Fibroblast of lung (primary cell): ENCODE measurements around the gene DTL. TPM values are rescaled to one million over a fixed set of nuclear protein-coding genes. Genes with fewer than 3 reads are reported as not detected.

ENCODE experiments used
- DNase-seq, 2 donors: peaks; one replicate each; pipeline versions ENCODE4 v3.0.0 to v3.0.0-alpha.2; 2010; ENCODE audit warnings: low read depth in 2 of 2
- H2AFZ ChIP-seq: 2 replicates; pipeline ENCODE4 v1.5.1; 2012; ENCODE audit warnings: low read length, control low read depth, inconsistent platforms
- H3K27ac ChIP-seq: 2 replicates; pipeline ENCODE4 v1.5.1; 2011; ENCODE audit warnings: low read length, control low read depth; ENCODE audit not compliant: insufficient read depth
- H3K27me3 ChIP-seq: 2 replicates; pipeline ENCODE4 v1.5.1; 2011; ENCODE audit warnings: mild to moderate bottlenecking, low read length; ENCODE audit not compliant: control insufficient read depth, insufficient read depth
- H3K36me3 ChIP-seq: 2 replicates; pipeline ENCODE4 v1.5.1; 2011; ENCODE audit warnings: low read length; ENCODE audit not compliant: control insufficient read depth, insufficient read depth
- H3K4me1 ChIP-seq: 2 replicates; pipeline ENCODE4 v1.5.1; 2011; ENCODE audit warnings: low read length; ENCODE audit not compliant: control insufficient read depth, insufficient read depth; ENCODE audit errors: extremely low read depth
- H3K4me2 ChIP-seq: 2 replicates; pipeline ENCODE4 v1.5.1; 2011; ENCODE audit warnings: low read length, control low read depth; ENCODE audit not compliant: insufficient read depth; ENCODE audit errors: extremely low read depth
- H3K4me3 ChIP-seq, 4 experiments: fragments of 200-600 bp in 1 of 4; sonication (generic) in 1 of 4; replicated peaks in 1 of 4; 2 replicates each; pipeline ENCODE4 v1.5.1; 2011 to 2016; ENCODE audit warnings: low read length in 4 of 4, low read depth in 3 of 4, mild to moderate bottlenecking in 3 of 4, control low read depth in 2 of 4, inconsistent platforms in 1 of 4, mixed read lengths in 1 of 4; ENCODE audit not compliant: insufficient read depth in 1 of 4; ENCODE audit errors: control extremely low read depth in 1 of 4
- H3K79me2 ChIP-seq: 2 replicates; pipeline ENCODE4 v1.5.1; 2012; ENCODE audit warnings: mild to moderate bottlenecking, low read length, inconsistent platforms; ENCODE audit not compliant: control insufficient read depth, insufficient read depth
- H3K9ac ChIP-seq: 2 replicates; pipeline ENCODE4 v1.5.1; 2011; ENCODE audit warnings: mild to moderate bottlenecking, low read length, control low read depth; ENCODE audit not compliant: insufficient read depth
- H3K9me3 ChIP-seq: 2 replicates; pipeline ENCODE4 v1.5.1; 2012; ENCODE audit warnings: low read depth, low read length; ENCODE audit not compliant: control insufficient read depth, insufficient read depth
- H4K20me1 ChIP-seq: 2 replicates; pipeline ENCODE4 v1.5.1; 2011; ENCODE audit warnings: low read length; ENCODE audit not compliant: control insufficient read depth, insufficient read depth; ENCODE audit errors: extremely low read depth
- CTCF ChIP-seq, 2 donors: IDR thresholded peaks in 1 of 2; conservative IDR thresholded peaks in 1 of 2; 1 replicate in 1 of 2; 2 replicates in 1 of 2; pipeline ENCODE4 v1.5.1; 2011 to 2012; ENCODE audit warnings: low read length in 2 of 2, control low read depth in 1 of 2, inconsistent platforms in 1 of 2, low read depth in 1 of 2, mild to moderate bottlenecking in 1 of 2
- EZH2 ChIP-seq: IDR thresholded peaks from 2 replicates; pipeline ENCODE4 v1.5.1; 2012; ENCODE audit warnings: low read length, control low read depth, mild to moderate bottlenecking; ENCODE audit errors: missing control alignments
- polyA plus RNA-seq, 2 donors: library from polyadenylated mRNA; depleted of rRNA in 1 of 2; stranded (reverse) in 1 of 2; unstranded in 1 of 2; fragments of >200 nt; gene quantifications; 2 replicates each; pipeline ENCODE4 v1.2.1, GENCODE V29; 2011 to 2012; ENCODE audit warnings: missing spikeins in 1 of 2
- total RNA-seq: library from RNA; depleted of rRNA; stranded (reverse); fragments of >200 nt; gene quantifications from 2 replicates; pipeline ENCODE4 v1.2.1, GENCODE V29; 2014

Gene DTL
- total and polyA plus RNA-seq, 2 donors (not counting 1 experiment from before 2014, with no cell fraction given) = 2.8 to 8.7 TPM

GRCh38 chr1:212111536-212111935 is 76.0 kb downstream of the DTL start:
- TF ChIP-seq CTCF (conservative IDR thresholded peaks at IDR 0.05 in 1 of 2, IDR thresholded peaks at IDR 0.05 in 1 of 2; ENCODE audit: low read depth in 1 of 2, low read length in 2 of 2) (no peak), EZH2 (no peak)
- Histone ChIP-seq H3K79me2 (no peaks in the 10 kb centered on the region), H2AFZ (no peak overlapping the region), H3K4me1 (peaks cover 2% of the 10 kb centered on the region), H3K27me3 (no peaks in the 10 kb centered on the region), H4K20me1 (no peaks in the 10 kb centered on the region), H3K9ac (no peak overlapping the region), H3K4me3 (no peak overlapping the region), H3K9me3 (no peaks in the 10 kb centered on the region), H3K36me3 (no peaks in the 10 kb centered on the region), H3K4me2 (no peak overlapping the region), H3K27ac (no peak overlapping the region)
- DNase-seq = no peak

- Histone ChIP-seq H3K9ac (no peak overlapping the region), H4K20me1 (no peaks in the 10 kb centered on the region), H3K4me2 (no peak overlapping the region), H3K27me3 (no peaks in the 10 kb centered on the region), H3K9me3 (no peaks in the 10 kb centered on the region), H2AFZ (no peak overlapping the region), H3K4me1 (peaks cover 2% of the 10 kb centered on the region), H3K79me2 (no peaks in the 10 kb centered on the region), H3K36me3 (no peaks in the 10 kb centered on the region), H3K27ac (no peak overlapping the region), H3K4me3 (no peak overlapping the region)
- TF ChIP-seq EZH2 = no peak
- DNase-seq = no peak
Observed at GRCh38 chr1:212113706-212114105, 78.2 kb downstream of the DTL start.

GRCh38 chr1:212118167-212118871 is 82.8 kb downstream of the DTL start:
- Histone ChIP-seq H4K20me1 (no peaks in the 10 kb centered on the region), H3K27ac (no peak overlapping the region), H3K9me3 (no peaks in the 10 kb centered on the region), H3K27me3 (no peaks in the 10 kb centered on the region), H2AFZ (no peak overlapping the region), H3K9ac (no peak overlapping the region), H3K79me2 (no peaks in the 10 kb centered on the region), H3K4me3 (no peak overlapping the region), H3K36me3 (no peaks in the 10 kb centered on the region), H3K4me2 (no peak overlapping the region), H3K4me1 (no peaks in the 10 kb centered on the region)
- TF ChIP-seq EZH2 = no peak
- TF ChIP-seq CTCF (conservative IDR thresholded peaks at IDR 0.05 in 1 of 2, IDR thresholded peaks at IDR 0.05 in 1 of 2; ENCODE audit: low read depth in 1 of 2, low read length in 2 of 2) = no peak
- peak in 1 of 2 donors; percentile 60 for DNase-seq
